Right forelimb (tissue), 1 donor: ENCODE data around the gene KCNJ6.

Source experiments
- DNase-seq: peaks from one replicate; pipeline ENCODE4 v3.0.0-alpha.2; 2018

KCNJ6 gene

DNA sequence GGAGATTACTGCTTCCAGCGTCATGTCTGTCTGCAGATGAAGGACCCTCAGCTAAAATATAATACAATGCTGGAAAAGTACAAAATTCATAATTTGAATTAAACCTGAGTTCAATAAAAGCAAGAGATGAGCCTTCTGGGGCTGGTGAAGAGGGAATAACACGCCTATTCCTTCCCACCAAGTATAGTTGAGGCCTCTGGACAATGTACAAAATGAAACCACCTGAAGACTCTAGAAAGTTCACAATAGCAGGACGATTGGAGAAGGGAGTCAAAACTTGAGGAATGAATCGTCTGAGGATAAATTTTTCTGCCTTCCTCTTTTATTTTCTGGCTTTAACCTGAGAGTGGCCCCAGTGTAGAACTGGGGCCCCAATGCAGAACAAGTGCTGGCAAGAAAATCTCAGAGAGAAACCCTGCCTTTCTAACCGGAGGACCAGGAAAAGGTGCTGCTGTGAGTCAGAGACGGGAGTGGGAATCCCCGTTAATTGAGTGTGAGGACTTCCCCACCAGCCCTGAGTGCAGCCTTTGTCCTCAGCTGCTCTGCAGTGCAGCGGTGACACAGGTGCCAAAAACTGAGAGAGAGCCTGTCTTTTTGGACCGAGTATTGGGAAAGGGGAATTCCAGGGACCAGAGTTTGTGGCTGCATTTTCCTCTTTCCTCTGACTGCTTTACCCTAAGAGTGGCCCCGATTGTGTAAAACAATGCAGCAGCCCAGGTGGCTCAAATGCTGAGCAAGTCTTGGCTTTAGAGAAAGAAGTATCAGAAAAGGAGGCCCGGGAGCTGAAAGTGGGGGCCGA, 284.7 kb downstream of the KCNJ6 start:
- DNase-seq = no peak

DNA sequence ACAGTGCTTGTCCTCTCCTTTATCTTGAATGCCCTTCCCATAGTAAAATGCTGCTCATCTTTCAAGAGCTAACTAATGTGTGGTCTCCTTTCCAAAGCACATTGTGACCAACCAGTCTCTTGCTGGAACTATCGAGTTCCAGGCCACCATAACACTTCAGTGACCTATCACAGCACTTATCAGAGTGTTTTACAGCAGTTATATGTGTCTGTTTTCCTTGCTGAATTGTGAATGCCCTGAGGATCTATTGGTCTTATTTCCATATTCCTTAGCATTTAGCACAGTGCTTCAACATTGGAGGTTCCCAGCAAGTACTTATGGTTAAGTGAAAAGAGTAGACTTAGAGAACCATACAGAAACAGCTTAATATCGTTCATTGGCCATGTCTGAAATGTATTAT, 285.4 kb downstream of the KCNJ6 start:
- DNase-seq = no peak

DNA sequence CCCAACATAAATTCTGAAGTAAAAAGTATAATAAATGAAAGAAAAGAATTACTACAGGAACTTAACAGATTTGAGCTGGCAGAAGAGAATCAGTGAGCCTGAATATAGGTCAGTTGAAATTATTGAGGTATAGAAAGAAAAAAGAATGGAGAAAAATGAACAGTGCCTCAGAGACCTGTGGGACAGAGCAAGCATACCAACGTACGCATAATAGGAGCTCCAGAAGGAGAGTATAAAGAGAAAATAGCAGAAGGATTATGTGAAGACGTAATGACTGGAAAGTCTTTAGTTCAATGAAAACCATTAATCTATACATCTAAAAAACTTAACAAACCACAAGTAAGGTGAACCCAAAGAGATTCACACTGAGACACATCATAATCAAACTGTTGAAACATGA, 287.9 kb downstream of the KCNJ6 start:
- no peak for DNase-seq

DNA sequence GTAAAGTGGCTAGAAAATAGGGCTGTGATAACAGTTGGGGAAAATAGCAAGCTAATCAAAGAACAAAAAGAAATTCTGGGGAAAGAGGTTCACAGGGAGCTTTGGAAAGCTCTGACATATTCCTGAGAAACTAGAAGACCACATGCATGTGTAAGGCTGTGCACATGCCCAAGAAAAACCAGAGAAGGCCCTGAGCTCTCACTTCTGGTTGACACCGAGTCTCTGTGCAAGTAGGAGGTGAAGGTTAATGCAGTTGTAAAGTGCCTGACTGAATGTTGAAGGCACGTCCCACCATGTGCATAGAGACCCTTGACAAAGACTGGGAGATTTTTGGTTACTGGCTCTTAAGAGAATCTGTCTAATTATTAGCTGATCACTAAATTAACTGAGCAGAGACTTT, 288.7 kb downstream of the KCNJ6 start:
- DNase-seq = no peak

DNA sequence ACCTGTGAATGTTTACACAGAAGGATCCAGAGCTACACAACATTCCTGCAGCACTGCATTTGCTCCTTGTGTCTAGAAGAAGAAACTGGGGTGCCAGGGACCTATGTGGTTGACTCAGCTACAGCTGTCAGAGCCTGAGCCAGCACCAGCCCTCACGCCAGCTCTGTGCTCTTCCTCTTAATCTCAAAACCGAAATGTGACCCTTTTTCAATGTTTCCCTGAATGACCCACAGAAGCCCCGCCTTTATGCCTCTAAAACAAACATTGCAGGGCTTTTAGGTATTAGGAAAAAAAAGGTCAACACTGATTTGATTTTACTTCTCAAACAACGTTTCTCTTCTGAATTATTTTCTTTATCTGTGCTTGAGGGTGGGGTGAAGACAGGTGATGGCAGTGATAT, 289.2 kb downstream of the KCNJ6 start:
- no peak for DNase-seq

DNA sequence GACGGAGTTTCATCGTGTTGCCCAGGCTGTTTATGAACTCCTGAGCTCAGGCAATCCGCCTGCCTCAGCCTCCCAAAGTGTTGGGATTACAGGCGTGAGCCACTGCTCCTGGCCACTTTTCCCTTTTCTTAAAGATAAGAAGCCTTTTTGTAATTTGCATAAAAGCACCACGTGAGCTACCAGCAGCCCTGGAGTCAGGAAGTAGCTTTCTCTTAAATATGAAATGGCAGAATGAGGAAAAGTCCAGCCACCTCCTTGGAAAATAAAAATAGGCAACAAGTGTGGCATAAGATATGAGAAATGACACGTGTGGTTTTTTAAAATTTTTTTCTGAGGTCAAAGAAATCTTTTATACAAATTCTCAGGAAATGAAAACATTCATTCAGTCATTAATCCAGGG, 289.9 kb downstream of the KCNJ6 start:
- DNase-seq = no peak

DNA sequence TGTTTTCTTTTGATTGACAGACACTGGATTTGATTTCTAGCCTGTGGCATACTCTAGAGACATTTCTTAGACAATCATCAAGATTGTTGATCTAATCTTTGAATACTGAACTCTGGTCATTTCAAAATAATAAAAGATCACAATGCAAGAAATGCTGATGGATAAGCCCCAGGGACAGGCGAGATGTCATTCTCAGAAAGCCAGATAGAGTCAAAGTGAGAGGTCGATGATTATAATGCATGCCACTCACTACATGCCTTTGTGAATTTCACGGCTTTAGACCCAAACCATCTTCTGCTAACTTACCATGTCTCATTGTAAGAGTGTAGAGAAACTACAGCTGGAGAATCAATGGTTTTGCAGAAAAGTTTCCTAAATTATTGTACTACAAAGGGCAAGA, 292.6 kb downstream of the KCNJ6 start:
- no peak for DNase-seq

DNA sequence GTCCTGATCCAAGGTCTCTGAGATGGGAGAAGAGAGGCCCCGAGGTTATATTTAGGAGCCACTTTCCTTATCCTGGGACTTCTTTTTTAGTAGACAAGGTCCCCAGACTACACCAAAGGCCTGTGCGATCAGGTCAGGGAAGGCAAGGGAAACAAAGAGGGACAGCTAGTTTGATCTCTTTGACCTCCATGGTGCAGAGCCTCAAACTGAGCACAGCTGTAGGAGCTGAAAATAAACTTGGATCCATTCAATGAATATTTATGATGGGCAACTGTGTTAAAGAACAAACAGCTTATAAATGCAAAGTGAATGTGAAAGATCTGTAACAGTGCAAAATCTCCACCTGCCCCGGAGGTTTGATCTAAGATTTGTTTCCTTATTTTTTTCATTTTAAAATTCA, 293.1 kb downstream of the KCNJ6 start:
- no peak for DNase-seq

DNA sequence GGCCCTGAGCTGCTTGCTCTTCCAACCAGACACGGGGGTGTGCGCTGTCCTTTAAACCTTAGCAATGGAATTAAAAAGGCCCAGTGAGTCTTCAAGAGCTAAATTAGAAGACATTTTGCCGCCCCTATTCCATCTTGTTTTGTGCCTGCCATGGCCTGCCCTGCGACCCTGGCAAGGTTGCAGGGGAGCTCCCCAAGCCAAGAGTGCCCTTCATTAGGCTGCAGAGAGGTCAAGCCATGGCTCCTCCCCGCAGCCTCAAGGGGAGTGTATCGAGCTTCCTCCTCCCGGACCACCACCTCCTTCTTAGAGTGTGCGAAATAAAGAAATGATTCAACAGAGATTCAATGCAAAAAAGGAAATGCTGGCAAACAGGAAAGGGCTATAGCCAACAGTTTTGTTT, 293.5 kb downstream of the KCNJ6 start:
- no peak for DNase-seq

DNA sequence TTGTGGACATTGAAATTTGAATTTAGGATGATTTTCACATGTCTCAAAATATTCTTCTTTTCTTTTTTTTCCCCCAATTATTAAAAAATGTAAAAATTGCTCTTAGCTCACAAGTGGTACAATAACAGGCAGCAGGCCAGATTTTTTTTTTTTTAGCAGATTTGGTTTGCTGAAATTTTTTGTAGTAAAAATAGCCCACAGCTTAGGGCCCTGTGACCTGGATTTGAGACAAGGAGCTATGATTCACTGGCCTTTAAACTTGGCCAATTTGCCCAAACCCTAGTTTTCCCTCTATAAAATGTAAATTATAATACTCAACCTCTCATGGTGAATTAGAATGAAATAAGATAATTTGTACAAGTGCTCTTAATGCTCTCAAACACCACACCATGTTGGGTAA, 295.9 kb downstream of the KCNJ6 start:
- no peak for DNase-seq

DNA sequence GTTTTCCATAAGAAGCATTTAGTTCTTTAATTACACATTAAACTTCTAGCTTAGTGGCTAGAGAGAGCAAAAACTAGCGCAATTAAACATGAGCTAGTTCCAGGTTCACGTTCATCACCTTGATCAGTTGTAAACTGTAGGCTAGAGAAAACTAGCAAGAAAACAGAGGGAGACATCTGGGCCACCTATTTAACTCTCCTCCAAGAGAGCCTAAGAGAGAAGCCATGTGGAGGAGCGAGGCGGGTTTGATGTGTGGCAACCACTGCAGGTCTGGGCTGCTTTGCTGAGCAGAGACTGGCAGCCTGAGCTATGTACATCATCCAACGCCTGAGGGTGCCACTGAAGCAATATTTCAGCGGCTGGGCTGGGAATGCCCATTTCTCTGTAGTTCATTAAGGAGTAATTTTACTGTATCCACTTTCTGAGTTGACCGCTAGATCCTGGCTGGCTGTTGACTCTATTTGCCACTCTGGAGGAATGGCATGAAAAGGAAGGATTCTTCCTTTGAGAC, 296.7 kb downstream of the KCNJ6 start:
- no peak for DNase-seq

DNA sequence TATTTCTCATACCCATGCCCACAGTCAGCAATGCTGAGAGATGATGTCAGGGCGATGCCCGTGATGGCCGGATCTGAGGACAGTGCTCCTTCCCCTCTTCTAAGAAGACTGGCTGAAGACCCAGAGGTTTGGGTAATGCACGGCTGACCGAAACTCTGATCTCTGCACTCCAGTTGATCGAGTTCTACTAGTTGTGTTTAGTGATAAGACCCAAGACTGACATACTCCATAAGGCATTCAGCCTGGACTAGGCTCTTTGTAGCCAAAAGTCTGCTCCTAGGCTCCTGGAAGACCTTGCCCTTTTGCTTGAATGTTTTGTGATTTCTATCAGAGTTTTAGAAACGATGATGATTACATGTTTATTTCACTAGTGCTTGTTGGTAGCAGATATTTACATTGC, 298.2 kb downstream of the KCNJ6 start:
- DNase-seq = no peak

DNA sequence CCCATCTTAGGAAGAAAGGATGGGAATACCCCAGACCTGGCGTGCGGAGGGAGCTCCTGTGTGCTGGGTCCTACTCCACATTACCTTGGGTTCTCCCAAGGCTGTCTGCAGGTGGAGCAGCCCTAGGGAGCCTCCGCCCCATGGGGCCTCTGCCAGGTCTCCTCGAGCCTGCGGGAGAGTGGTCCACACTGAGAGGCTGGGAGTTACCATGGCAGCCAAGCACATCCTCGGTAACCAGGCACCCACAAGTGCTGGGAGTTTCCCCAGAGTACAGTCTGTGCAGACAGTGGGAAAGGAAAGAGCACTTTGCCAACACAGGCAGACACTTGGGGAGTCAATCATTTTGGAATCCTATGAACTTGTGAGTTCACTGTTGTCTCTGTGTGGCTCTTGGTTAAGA, 300.3 kb downstream of the KCNJ6 start:
- no peak for DNase-seq

DNA sequence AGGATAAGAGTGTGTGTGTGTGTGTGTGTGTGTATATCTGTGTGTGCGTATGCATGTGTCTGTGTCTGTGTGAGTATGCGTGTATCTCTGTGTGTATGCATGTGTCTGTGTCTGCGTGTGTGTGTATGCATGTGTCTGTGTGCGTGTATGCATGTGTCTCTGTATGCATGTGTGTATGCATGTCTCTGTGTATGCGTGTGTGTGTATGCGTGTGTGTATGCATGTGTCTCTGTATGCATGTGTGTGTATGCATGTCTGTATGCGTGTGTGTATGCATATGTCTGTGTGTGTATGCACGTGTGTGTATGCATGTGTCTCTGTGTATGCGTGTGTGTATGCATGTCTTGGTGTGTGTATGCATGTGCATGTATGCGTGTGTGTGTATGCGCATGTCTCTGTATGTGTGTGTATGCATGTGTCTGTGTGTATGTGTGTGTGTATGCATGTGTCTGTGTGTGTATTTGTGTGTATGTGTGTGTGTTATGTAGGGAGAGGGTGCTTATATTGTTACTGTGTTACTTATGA, 301.8 kb downstream of the KCNJ6 start:
- DNase-seq = no peak

DNA sequence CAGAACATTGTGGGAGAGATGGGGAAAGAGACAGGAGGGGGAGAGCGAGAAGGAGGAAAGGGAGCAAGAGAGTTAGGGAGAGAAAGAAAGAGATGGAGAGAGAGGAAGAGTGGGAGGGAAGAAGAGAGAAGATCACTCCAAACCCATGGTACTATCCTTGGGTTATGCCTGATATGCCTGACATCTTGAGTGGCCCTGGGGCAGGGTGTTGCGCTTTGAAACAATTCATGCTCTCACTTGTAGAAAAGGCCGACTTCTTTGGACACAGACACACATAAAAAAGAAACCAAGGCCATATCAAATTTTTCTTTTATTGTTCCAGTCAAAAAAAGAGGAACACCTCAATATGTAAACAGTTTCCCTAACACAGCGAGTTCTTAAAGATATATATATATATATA, 309.2 kb downstream of the KCNJ6 start:
- DNase-seq = no peak

DNA sequence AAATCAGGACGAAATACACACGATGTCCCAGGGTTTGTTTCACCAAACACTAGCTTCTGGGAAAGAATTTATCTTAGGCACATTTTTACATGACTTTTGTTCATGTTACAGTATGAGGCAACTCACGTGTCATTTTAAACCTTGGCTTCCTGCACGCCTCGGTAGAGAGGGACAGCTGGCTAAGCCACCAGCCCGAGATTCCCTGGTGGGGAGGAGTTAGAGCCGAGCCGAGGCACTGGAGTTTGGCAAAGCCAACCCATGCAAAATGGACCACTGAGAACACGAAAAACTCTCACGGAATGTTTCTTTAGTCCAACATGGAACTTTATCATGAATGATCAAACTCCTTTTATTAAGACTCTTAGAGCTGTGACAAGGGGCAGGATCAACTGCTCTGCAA, 309.7 kb downstream of the KCNJ6 start:
- DNase-seq = no peak

DNA sequence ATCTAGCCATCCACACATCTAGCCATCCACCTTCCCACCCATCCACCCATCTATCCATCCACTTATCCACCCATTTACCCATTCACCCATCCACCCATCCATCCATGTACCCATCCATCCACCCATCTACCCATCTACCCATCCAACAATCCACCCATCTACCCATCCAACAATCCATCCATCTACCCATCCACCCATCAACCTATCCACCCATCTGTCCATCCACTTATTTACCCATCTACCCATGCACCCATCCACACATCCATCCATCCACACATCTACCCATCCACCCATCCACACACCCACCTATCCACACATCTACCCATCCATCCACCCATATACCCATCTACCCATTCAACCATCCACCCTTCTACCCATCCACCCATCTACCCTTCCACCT, 311.3 kb downstream of the KCNJ6 start:
- no peak for DNase-seq

DNA sequence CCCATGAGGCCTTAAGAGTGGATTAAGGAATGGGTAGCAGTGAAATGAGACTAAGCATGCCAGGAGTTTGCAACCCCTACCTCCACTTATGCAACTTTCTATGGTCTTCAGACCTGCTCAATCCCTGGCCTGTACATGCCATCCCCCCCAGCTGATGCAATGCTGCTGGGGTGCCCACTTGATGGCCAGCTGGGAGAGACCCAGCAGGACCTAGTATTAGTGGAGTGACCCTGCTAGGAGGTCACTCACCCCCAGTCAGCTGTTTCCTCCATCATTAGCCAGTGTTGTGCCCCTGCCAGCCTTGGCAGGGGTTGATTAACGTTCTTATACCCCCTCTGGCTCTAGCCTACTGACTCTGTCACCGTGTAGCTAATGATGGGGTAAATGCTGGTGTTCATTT, 313.1 kb downstream of the KCNJ6 start:
- no peak for DNase-seq

DNA sequence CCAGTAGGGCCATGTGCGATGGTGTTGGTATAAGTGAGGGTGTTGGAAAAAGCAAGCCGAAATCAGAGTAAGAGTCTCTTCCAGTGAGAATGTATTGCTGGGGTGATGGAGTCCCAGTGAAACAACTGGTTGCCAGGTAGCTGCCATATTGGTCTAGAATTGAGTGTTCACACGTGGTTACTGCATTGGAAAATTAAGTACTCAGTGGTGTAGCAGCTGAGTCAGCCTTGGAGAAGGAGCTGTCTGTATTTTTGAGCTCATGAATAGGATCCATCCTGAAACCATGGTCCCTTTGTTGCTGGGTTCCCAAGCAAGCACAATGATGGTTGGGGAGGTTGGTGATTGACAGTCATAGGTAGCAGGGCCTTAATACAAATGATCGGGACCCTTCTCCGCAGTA, 314.3 kb downstream of the KCNJ6 start:
- no peak for DNase-seq

DNA sequence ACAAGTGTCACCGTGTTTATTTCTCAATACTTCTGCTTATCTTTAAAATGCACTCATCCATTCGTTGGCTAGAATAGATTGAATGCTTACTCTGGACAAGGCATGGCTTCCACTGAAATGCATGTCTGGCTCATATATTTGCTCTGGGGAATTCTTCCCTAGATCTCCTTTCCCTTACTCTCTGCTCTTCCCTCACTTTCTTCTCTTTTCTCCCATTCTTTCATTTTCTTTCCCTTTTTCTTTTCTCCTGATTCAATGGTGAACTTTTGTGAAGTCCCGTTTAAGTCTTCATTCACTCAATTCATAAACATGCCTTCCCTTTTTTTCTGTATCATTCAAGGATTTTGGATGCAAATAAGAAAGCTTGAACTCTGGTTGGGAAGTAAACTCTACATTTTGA, 315.2 kb downstream of the KCNJ6 start:
- no peak for DNase-seq

DNA sequence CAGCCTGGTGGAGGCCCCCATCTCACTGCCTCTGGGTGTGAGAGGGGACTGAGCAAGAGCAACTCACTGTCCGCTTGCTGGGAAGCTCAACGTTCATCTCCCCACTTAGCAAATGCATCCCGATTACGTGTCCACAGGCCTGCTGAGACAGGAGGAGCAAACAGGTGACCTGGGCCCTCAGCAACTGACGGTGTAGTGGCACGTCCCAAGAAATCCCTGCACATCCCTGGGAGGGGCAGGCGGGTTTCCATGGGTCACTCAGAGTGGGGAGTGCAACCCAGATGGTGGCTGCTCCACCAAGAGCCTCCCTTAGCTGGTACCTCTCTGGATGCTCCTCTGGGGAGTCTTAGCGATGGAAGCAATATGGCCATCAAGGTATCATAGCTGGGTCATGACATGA, 320.3 kb downstream of the KCNJ6 start:
- no peak for DNase-seq

DNA sequence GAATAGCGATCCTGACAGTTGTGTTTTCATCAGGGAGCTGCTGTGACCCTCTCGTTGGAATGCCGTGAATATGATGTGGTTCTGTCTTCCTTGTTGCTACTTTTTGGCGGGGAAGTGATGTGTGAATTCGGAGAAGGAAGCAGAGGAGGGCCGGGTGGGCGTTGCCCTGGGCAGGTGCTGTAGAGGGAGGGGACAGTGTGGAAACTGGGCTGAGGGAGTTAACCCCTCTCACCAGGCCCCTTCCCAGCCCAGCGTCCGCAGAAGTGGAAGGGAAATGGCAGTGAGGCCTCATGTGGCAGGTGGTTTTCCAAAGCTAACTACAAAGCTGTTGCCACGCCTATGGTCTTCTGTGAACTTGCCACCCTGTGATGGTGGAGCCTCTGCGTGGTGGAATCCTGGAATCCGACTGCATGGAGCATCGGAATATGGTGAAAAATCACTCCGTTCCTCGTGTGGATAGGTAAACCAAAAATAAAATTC, 321.7 kb downstream of the KCNJ6 start:
- DNase-seq = no peak

DNA sequence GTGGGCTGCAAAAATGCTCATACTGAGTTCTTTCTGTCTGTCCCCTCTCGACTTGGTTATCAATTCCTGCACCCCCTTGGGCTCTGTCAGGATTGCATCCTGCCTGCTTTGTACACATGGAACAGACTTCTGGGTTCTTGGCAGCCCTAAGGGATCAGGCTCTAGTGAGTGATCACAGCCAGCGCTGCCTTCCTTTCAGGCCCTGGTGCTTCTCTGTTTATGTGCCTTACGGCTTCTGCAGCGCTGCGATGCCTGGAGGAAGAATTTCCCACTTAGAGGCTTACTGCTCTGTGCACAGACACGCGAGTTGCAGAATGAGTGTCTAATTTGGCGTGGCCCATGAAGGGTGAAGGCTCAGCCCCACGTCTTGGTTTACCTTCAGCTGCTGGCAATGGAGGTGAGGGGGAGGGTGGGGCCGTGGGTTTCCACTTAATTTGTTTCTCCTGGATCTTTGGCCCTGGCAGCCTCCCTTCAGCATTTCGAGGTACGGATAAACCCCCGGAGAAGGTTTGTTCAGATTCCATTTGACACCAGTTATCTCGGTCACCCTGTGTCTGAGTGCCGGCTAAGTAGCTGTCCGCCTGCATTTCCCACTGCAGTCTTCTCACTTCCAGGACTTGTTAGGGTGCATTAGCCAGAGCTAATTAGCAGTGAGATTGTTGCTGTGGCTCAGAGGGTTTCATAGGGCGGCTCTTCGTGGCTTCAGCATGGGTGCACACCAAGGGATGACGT, 322.4 kb downstream of the KCNJ6 start:
- DNase-seq = no peak

DNA sequence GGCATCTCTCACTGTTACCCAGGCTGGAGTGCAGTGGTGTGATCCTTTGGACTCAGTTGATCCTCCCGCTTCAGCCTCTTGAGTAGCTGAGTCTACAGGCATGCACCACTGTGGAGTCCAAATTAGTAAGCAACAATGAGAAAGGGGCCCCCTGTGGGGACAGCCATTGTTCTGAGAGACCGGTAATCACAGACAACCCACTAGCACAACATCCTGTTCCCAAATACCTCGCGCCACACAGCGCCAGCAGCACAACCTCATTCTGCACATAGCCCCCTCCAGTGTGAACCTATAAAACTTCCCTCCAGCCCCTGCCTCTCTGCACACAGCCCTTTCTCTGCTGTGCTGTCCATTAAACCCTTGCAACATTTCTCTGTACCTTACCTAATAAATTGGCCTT, 323.2 kb downstream of the KCNJ6 start:
- DNase-seq = no peak
